GM23338 (cell line): Measurements from ENCODE around the gene UBL7.

Source experiments
- CREB1 ChIP-seq: fragments of 250-450 bp; sonication (Bioruptor Pico); IDR thresholded peaks from 2 replicates; pipeline ENCODE4 v1.5.0; 2020; ENCODE audit warnings: low read depth, mild to moderate bottlenecking, moderate library complexity
- EZH2 ChIP-seq: fragments of 200-600 bp; sonication (generic); IDR thresholded peaks from one replicate; pipeline ENCODE4 v1.8.0; 2017; ENCODE audit warnings: antibody characterized with exemption, mild to moderate bottlenecking, low read depth; ENCODE audit not compliant: unreplicated experiment
- EZH2phosphoT487 ChIP-seq: fragments of 200-600 bp; sonication (generic); IDR thresholded peaks from one replicate; pipeline ENCODE4 v1.8.1; 2018; ENCODE audit warnings: antibody characterized with exemption; ENCODE audit not compliant: unreplicated experiment
- JUNB ChIP-seq: IDR thresholded peaks from one replicate; pipeline ENCODE4 v1.6.1; 2016; ENCODE audit warnings: antibody characterized with exemption; ENCODE audit not compliant: unreplicated experiment
- NANOG ChIP-seq: IDR thresholded peaks from 2 replicates; pipeline ENCODE4 v1.6.1; 2016; ENCODE audit warnings: antibody characterized with exemption, borderline replicate concordance
- POLR2AphosphoS5 ChIP-seq: IDR thresholded peaks from 2 replicates; pipeline ENCODE4 v1.6.1; 2016; ENCODE audit warnings: antibody characterized with exemption, low read depth
- STAT1 ChIP-seq: IDR thresholded peaks from one replicate; pipeline ENCODE4 v1.6.1; 2016; ENCODE audit warnings: antibody characterized with exemption; ENCODE audit not compliant: unreplicated experiment
- ZNF114 ChIP-seq: fragments of 250-450 bp; sonication (Bioruptor Pico); IDR thresholded peaks from 2 replicates; pipeline ENCODE4 v1.5.0; 2020; ENCODE audit warnings: mild to moderate bottlenecking, moderate library complexity
- TF ChIP-seq, protein P1 (sequence below), 2 experiments: fragments of 200-600 bp in 1 of 2; sonication (generic) in 1 of 2; conservative IDR thresholded peaks; 2 replicates each; pipeline versions ENCODE4 v1.5.1 to v1.6.1; 2016 to 2017; ENCODE audit warnings: antibody characterized with exemption in 2 of 2, low read depth in 2 of 2, mild to moderate bottlenecking in 2 of 2, moderate library complexity in 1 of 2
- TF ChIP-seq, protein P2 (sequence below): IDR thresholded peaks from one replicate; pipeline ENCODE4 v1.6.1; 2018; ENCODE audit warnings: antibody characterized with exemption; ENCODE audit not compliant: unreplicated experiment
- TF ChIP-seq, protein P3 (sequence below): IDR thresholded peaks from 2 replicates; pipeline ENCODE4 v1.6.1; 2016; ENCODE audit warnings: antibody characterized with exemption

DNA sequence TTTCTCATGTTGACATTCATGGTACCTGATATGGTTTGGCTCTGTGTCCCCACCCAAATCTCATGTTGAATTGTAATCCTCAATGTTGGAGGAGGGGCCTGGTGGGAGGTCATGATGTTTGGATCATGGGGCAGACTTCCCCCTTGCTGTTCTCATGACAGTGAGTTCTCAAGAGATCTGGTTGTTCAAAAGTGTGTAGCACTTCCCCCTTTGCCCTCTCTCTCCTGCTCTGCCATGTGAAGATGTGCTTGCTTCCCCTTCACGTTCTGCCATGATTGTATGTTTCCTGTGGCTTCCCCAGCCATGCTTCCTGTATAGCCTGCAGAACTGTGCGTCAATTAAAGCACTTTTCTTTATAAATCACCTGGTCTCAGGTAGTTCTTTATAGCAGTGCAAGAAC, 3.3 kb upstream of the UBL7 start:
- TF ChIP-seq, protein P1, sequence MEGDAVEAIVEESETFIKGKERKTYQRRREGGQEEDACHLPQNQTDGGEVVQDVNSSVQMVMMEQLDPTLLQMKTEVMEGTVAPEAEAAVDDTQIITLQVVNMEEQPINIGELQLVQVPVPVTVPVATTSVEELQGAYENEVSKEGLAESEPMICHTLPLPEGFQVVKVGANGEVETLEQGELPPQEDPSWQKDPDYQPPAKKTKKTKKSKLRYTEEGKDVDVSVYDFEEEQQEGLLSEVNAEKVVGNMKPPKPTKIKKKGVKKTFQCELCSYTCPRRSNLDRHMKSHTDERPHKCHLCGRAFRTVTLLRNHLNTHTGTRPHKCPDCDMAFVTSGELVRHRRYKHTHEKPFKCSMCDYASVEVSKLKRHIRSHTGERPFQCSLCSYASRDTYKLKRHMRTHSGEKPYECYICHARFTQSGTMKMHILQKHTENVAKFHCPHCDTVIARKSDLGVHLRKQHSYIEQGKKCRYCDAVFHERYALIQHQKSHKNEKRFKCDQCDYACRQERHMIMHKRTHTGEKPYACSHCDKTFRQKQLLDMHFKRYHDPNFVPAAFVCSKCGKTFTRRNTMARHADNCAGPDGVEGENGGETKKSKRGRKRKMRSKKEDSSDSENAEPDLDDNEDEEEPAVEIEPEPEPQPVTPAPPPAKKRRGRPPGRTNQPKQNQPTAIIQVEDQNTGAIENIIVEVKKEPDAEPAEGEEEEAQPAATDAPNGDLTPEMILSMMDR (conservative IDR thresholded peaks at IDR 0.05; ENCODE audit: low read depth in 2 of 2), result no peak
- no peak for TF ChIP-seq POLR2AphosphoS5
- no peak for TF ChIP-seq EZH2
- TF ChIP-seq, protein P2, sequence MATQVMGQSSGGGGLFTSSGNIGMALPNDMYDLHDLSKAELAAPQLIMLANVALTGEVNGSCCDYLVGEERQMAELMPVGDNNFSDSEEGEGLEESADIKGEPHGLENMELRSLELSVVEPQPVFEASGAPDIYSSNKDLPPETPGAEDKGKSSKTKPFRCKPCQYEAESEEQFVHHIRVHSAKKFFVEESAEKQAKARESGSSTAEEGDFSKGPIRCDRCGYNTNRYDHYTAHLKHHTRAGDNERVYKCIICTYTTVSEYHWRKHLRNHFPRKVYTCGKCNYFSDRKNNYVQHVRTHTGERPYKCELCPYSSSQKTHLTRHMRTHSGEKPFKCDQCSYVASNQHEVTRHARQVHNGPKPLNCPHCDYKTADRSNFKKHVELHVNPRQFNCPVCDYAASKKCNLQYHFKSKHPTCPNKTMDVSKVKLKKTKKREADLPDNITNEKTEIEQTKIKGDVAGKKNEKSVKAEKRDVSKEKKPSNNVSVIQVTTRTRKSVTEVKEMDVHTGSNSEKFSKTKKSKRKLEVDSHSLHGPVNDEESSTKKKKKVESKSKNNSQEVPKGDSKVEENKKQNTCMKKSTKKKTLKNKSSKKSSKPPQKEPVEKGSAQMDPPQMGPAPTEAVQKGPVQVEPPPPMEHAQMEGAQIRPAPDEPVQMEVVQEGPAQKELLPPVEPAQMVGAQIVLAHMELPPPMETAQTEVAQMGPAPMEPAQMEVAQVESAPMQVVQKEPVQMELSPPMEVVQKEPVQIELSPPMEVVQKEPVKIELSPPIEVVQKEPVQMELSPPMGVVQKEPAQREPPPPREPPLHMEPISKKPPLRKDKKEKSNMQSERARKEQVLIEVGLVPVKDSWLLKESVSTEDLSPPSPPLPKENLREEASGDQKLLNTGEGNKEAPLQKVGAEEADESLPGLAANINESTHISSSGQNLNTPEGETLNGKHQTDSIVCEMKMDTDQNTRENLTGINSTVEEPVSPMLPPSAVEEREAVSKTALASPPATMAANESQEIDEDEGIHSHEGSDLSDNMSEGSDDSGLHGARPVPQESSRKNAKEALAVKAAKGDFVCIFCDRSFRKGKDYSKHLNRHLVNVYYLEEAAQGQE, result no peak
- TF ChIP-seq CREB1, result no peak
- TF ChIP-seq ZNF114 (CRISPR knock-in tag), result no peak
- TF ChIP-seq EZH2phosphoT487, result no peak
- TF ChIP-seq, protein P3, sequence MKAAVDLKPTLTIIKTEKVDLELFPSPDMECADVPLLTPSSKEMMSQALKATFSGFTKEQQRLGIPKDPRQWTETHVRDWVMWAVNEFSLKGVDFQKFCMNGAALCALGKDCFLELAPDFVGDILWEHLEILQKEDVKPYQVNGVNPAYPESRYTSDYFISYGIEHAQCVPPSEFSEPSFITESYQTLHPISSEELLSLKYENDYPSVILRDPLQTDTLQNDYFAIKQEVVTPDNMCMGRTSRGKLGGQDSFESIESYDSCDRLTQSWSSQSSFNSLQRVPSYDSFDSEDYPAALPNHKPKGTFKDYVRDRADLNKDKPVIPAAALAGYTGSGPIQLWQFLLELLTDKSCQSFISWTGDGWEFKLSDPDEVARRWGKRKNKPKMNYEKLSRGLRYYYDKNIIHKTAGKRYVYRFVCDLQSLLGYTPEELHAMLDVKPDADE, result no peak
- no peak for TF ChIP-seq JUNB
- no peak for TF ChIP-seq STAT1
- TF ChIP-seq NANOG, result no peak
